ENCODE data around the gene TPP1.

DNA sequence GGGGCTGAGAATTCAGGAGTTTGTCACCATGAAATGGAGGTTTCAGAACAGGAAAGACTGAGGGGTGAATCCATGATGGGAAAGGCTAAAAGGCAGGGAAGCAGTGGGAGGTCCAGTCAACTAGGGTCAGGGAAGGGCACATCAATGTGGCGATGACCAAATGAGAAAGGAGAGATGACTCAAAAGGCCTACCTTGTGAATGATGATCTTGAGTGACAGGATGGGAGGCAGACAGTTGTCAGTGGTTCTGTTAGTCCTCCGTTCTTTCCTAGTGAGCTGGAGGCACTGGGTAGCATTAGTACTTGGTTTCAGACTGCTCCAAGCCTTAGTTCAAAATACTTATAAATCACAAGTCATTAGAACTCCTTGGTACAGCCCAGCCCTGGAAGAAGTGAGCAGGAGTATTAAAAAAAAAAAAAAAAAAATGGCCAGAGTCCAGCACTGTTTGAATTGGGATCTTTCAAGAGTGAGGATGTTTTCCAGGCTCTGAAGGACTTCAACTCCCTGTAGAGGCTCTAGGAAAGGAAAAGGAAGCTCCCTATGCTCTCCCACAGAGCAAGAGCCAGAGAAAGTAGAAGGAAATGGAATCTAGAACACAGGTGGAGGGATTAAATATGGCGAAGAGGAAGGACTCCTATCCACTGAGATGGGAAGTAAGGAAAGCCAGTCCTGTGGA lies 44.7 kb upstream of the TPP1 start:
- no peak for TF ChIP-seq POLR2AphosphoS5 (IDR thresholded peaks at IDR 0.05; ENCODE audit: low read depth, low read length)
- TF ChIP-seq POLR2A (IDR thresholded peaks at IDR 0.05; ENCODE audit: low read depth, low read length) = no peak

Measured in GM12892 (cell line).